CD4-positive, alpha-beta T cell treated with Interleukin-17A for 4 hours (primary cell): ENCODE results near the gene NOX3.
"Not testable (repeated sequence)": the region's sequence is repeated elsewhere in the genome, so short reads cannot be mapped to it uniquely, and the experiment has no call there.

Experiments used
- DNase-seq: peaks from one replicate; pipeline ENCODE4 v3.0.0-alpha.2; 2020; ENCODE audit warnings: mixed read lengths

NOX3 gene, protein sequence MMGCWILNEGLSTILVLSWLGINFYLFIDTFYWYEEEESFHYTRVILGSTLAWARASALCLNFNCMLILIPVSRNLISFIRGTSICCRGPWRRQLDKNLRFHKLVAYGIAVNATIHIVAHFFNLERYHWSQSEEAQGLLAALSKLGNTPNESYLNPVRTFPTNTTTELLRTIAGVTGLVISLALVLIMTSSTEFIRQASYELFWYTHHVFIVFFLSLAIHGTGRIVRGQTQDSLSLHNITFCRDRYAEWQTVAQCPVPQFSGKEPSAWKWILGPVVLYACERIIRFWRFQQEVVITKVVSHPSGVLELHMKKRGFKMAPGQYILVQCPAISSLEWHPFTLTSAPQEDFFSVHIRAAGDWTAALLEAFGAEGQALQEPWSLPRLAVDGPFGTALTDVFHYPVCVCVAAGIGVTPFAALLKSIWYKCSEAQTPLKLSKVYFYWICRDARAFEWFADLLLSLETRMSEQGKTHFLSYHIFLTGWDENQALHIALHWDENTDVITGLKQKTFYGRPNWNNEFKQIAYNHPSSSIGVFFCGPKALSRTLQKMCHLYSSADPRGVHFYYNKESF

DNA sequence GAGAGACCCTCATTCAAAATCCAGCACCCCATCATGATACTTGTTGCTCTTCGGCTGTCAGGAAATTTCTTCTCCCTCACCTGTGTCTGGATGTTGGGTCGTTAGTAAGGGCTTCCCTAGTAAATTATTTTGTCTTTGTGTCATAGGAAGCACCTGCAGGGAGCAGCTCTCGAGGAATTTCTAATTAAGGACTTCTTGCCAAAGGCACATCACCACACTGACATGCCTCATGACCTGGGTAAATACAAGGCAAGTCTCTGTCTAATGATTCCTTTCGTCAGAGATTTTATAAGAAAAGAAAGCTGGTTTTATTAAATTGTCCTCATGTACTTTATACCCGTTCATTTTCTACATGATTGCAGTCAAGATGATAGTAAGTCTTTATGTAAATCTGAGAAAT, at the start of gene NOX3:
Gene NOX3 (minus strand): TSS at position 74 of the 400 bp plus-strand sequence. CDS start 39 bp downstream, at position 35.
- no peak for DNase-seq

DNA sequence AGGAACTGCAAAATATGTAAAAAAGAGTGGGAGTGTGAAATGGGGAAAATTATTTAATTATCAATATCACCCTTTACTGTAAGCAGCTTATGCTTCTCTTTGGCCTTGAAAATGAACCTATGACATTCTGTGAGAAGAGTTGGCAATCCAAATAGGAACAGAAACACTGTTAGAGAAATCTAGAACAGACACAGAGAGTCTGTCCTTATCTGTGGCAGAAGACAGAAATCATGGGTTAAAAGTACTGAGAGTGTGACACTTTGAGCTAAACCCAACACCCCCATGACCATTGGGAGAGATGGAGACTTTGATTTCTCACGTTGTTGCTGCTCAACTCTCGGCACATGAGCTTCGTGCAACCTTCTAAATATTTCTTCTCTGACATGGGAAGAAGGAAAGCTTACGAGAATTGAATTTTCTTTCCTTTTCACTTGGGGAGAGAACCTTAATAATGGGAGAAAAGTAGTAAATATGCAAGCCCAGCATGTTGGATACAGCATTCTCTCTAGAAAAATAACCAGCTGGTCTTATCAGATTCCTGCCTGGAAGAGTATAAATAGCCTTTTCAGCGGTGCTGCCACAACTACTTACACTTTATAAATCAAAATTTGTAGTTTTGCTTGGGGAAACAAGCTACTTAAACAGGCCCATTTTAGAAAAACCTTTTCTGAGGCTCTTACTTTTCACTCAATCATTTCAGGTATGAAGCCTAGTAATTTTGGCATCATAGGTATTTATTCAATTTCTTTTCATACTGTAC, 49.4 kb upstream of the NOX3 start:
- no peak for DNase-seq

DNA sequence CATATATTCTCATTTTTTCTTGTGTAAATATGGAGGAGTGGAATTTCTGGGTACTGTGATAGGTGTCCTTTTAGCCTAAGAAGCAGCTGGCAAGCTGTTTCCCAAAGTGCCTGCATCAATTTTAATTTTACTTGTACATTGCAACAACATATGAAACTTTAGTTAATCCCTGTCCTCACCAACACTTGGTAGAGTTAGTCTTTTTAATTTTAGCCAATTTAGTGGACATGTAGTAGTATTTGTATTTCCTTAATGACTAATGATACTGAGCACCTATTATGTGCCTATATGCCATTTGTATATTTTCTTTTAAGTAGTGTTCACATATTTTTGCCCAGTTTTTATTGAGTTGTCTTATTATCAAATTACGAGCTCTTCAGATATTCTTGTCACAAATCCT, 46.8 kb upstream of the NOX3 start:
- no peak for DNase-seq

DNA sequence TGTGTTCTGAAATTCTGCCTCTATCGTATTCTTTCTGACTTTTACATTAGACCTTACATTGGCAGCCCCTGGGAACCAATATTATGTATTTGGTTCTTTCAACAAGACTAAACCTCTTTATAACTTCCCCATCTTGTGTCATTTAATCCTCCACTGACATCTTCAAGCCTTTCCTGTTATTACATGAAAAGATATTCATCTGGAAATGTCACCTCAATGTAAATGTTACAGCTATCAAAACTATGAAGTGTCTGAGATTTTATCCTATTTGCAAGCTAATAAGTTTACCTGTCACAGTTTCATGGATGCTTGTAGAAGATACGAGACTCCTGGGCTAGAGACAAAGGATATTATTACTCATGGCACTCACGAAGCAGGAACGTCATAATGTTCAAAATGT, 43.9 kb upstream of the NOX3 start:
- no peak for DNase-seq

DNA sequence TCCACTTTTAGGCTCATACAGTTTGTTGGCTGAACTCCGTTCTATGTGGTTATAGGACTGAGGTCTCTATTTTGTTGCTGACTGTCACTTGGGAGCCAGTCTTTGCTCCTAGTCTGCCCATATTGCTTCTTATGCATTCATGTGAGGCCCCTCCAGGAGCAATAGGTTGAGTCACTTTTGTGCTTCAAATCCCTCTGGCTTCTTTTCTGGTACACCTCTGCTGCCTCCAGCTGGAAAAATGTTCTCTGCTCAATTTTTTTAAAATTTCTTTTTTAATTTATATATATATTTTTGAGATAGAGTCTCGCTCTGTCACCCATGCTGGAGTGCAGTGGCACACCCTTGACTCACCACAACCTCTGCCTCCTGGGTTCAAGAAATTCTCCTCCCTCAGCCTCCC, 42.7 kb upstream of the NOX3 start:
- no peak for DNase-seq

DNA sequence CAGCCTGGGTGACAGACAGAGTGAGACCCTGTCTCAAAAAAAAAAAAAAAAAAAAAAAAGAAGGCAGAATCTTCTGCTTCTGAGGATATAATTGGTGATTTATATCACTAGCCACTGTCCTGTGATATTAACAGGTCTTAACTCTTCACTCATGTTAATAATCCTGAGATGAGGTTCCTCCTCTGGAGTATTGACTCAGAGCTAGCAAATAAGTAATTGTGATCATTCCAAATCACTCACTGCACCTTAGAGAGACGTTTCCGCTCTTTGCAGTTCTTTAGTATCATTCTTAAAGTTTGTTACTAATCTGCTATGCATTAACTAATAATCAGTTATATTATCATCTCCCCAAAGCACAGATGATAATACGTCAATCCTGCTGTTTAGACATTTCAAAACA, 41.6 kb upstream of the NOX3 start:
- no peak for DNase-seq

DNA sequence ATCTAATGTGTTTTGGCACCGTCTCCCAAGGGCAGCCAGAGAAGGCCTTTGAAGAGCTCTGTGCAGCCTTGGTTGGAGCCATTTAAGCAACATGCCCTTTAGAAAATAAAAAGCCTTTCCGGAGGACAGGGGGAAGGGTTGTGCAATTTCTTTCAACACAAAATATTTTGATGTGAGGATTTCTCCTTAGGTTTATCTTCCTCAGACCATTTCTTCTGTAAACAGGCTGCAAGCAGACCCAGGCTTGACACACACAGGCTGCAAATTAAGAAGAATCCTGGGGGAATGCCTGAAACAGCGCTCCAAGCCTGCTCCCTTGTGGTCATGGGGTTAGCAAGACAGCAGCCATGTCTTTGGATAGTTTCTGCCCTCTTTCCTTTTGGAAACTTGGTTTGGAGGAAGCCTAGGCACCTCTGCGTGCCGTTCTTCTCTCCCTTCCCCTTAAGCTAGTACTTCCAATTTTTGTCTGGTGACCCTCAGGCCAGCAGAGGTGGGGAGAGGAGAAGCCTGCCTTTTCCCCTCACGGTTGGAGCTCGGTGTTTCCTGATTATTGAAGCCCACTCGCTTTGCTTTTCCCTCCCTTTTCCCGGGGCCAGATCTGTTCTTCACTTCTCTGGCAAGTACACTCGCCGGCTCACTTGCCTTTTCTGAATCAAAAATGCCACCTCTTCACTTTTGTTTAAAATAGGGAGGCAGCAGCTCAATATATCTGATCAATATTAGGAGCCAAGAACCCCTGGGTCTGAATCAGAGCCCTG, 39.6 kb upstream of the NOX3 start:
- DNase-seq, result no peak

DNA sequence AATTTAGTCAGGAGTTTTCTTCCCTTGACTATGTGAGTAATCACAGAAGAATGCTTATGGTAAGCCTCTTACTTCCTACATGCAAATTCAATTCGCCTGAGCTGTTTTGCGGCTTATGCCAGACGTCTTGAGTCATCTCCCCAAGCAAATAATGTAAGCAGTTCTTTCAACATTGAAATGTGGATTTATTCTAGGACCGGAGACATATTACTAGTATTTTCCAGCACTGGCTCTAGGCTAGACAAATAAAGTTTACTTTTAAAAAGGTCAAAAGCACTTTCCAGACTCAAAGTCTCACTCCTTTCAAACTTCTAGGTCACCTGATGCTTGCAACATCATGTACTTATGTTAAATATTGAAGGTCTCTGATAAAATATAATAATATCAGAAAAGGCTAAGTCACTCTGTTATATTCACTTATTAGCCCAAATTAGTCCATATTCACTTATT, 38.1 kb upstream of the NOX3 start:
- no peak for DNase-seq

DNA sequence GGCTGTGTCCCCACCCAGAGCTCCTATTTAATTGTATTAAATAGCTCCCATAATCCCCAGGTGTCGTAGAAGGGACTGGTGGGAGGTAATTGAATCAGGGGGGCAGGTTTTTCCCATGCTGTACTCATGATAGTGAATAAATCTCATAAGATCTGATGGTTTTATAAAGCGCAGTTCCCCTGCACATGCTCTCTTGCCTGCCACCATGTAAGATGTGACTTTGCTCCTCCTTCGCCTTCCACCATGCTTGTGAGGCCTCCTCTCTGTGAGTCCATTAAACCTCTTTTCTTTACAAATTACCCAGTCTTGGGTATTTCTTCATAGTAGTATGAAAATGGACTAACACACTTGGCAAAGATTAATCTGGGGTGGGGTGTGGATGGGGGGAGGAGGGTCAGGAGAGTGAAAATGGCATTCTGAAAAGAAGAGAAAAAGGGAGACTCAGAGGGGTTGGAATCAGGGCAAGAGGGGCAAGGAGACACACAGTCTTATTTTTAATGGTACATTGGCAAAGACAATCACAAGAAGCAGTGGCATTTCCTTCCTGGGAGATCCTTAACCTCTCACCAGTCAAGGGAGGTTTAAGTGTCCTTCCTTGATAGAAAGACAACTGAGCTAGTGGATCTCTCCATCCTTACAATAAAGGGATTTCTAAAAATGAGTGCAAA, 37.5 kb upstream of the NOX3 start:
- DNase-seq, result no peak

DNA sequence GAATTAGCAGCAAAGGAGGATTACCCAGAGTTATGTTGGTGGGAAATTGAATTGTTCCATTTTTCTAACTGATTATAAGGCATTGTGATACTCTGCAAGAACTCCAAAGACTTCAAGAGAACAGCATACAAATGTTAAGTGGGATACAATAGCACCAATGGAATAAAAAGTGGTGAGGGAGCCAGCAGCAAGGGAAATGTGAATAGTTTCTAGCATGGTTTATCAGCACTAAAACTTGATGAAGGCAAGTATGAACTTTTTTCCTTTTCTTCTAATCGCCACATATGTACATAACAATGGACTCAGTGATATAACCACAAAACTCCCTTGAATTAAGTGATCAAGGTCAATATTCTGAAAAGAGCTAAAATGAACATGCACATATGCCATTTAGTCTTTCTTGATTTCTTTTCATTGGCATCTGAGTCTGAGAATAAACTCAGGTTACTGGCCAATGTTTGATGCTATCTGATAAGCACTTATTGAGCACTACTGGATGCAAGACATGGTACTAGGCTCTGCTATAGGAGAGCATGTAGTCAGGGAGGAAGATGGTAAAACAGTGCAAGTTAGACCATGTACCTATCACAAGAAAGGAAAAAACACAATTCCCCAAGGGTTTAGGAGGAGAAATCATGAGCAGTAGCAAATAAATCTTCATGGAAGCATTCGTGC, 36.6 kb upstream of the NOX3 start:
- DNase-seq, result no peak

DNA sequence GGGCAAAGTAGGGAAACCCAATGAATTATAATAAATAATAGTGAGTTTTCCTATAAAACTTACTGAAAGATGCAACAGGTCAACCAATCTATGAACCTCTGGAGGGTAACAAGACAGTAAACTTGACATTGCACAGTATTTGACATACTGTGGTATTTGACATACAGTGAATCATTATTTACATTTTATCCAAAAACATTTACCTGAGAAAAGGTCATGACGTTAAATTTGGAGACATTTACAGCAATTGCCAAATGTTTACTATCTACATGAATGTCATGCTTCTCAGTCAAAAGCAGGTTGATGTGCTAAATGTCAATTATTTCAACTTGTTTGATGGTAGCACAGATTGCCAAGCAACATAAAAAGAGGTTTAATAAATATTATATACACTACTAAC, 35.8 kb upstream of the NOX3 start:
- no peak for DNase-seq

DNA sequence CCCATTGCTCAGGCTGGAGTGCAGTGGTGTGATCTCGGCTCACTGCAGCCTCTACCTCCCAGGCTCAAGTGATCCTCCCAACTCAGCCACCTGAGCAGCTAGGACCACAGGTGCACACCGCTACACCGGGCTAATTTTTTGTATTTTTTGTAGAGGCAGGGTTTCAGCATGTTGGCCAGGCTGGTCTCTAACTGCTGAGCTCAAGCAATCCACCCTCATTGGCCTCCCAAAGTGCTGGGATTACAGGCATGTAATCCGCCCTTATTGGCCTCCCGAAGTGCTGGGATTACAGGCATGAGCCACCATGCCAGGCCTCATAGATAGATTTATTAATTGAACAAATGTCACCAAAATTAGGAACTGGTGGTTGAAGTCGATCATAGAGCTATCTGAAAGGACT, 32.6 kb upstream of the NOX3 start:
- not testable (repeated sequence) for DNase-seq

DNA sequence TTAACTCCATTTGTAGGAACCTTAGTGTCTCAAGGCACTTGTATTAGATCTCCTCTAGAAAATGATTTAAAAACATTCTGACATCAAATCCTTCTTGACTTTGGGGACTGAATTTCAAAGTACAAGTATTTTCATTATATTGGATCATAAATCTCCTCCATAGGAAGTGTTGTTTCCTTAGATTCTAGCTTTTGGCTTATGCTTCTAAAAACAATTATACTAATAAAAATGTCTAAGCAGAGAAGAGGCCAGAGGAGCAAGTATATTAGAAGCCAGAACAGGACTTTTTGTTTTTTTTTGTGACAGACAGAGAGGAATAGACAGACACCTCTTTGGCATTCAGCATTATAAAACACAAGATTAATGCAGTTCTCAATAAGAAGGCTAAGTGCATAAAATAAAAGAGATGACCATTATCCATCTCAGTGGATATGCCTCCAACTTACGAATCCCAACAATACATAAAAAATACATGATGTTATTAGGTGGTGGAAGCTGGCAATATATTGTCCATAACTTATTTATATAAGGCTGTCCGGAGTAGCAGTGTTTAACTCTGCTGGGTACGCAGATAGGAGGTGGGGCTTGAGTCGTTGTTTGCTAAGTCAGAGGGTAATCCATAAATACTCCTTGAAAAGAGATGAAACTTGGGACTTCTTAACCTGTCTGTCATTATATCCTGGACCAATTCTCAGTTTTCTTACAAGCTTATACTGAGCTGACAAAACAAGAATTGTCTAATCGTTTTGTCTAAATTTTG, 31.9 kb upstream of the NOX3 start:
- DNase-seq, result no peak

DNA sequence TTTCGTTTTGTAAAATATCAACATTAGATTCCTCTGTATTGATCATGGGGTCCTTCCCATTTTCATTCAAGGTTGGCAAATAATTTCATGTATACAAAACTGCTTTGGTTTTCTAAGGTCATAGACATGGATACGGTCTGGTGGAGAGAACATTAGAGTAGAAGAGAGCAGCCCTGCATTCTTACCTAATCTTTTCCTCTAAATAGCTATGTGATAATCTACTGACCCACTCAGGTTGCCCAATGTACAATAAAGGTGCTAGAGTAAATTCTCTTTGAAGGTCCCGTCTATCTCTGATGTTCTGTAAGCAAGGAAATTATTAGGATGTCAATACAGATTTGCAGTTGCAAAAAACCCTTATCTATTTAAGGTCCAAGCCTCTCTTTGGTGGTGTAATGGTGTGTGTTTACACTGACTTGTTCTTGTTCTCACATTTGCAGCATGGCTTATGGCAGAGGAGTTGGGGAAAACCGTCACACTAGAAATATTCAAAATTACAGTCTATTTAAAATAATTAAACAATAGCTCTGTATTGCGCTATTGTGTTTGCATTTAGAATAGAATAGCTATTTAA, 31.2 kb upstream of the NOX3 start:
- no peak for DNase-seq

DNA sequence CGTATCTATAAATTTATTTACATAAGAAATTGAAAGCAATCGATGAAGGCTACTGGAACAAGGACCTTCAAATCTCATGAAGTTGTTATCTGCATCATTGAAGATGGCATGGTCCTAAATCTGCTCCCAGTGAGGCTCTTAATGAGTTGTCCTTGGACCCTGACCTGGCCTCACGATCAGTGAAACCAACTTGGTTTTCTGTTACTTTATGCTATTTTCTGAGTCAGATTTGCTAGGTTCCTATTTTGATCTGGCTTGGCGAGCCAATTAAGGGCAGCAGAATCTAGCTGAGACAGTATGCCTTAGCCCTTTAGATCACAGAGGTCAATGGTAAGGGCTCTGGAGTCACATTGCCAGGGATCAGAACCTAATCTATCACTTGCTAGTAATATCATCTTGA, 30.1 kb upstream of the NOX3 start:
- DNase-seq, result no peak

DNA sequence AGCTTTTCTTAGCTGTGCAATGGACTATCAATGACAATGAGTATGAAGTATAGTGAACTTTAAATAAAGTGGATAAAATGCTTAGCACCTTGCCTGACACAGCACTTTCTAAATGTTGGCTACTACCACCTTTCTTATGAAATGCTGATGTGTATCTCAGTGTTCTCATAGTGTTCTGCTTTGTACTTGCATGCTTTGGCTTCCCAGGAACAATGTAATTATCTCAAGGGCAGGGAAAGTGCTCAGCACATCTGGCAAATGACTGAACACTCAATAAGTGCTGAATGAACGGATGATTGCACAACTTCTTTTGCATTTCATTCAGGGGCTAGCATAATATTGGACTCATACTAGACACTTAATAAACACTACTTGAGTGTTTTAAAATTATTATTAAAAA, 28.2 kb upstream of the NOX3 start:
- no peak for DNase-seq

DNA sequence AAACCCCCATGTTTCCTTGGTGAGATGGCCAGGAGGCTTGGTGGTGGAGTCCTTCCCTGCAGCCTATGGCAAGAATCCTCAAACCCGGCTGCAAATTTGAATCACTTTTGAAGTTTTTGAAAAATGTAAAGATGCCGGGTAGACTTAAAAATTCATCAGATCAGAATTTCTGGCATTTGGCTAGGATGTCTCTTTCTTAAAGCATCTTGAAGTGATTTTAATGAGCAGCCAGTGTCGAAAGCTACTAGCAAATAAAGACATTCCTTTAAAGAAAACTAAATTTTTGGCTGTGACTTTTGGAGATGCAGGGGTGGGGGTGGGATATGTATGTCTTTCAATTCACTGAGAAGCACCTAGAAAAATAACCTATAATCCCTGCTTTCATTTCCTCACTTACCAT, 25.6 kb upstream of the NOX3 start:
- DNase-seq, result no peak

DNA sequence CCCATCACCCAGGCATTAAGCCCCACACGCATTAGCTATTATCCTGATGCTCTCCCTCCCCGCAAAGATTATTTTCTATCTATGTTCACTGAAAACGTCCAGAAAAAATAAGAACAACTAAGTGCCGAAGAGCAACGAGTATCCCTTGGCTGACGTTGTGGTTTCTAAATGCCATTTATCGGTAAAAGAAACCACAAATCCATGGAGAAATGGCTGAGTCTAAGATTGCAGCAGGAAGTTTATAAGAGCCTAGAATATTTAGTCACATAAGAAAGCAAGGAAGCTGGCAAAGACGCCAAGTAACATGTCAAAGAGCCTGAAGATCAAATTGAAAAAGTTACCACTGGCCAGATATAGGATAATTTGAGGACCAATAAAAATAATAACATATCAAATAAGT, 18.1 kb upstream of the NOX3 start:
- DNase-seq, result no peak

DNA sequence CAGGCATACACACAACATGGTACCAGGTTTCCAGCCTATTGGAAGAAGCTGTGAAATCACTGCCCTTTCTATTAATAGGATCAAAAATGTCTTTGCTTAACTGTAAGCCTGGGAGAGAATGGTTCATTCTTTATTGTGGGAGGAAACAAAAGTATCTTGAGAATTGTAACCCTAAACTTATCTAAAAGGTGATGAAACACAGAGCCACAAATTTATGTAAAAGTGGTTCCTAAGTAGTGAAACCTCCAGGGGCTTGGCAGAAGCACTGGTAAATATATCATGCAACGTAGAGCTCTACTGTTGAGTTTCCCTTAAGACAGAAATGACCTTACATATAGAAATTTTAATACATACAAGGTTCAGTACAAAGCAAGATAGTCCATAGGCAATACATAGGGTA, 17.2 kb upstream of the NOX3 start:
- no peak for DNase-seq

DNA sequence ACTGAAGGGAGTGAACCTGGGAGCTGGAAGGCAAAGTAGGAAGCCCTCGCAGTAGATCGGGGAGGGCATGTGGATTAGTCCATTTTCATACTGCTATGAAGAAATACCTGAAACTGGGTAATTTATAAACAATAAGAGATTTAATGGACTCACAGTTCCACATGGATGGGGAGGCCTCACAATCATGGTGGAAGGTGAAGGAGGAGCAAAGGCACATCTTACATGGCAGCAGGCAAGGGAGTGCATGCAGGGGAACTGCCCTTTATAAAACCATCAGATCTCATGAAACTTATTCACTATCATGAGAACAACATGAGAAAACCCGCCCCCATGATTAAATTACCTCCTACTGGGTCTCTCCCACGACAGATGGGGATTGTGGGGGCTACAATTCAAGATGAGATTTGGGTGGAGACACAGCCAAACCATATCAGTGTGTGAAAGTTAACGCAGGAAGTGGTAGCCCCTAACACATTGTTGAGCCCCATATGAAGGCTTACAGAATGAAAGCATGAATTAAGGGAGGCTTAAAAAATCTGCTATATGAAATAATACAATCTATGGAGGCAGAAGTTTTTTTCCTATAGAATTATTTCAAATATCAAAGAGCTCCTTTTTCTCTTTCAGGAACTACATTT, 15.5 kb upstream of the NOX3 start:
- not testable (repeated sequence) for DNase-seq
